ENCODE measurements around the gene RRAS2. TPM values are rescaled to one million over a fixed set of nuclear protein-coding genes. Genes with fewer than 3 reads are reported as not detected.
A peak's percentile ranks its signal among the peaks of the same experiment; 100 is the strongest.

The RRAS2 gene
- total RNA-seq, 2 donors from 2014 or later = 75.1 to 99.7 TPM

GRCh38 chr11:14335712-14336111, 23.3 kb downstream of the RRAS2 start:
- no peak for TF ChIP-seq CTCF (conservative IDR thresholded peaks at IDR 0.05)
- Histone ChIP-seq H3K4me1 (ENCODE audit: control insufficient read depth, insufficient read depth, low read length) (no peaks in the 10 kb centered on the region), H3K4me3 (ENCODE audit: low read length) (no peak overlapping the region), H3K9ac (ENCODE audit: extremely low read depth, low read length, poor library complexity, severe bottlenecking) (no peak overlapping the region), H3K27ac (ENCODE audit: low read depth, low read length) (no peak overlapping the region), H3K36me3 (ENCODE audit: control insufficient read depth, insufficient read depth, low read length) (no peaks in the 10 kb centered on the region), H3K9me3 (ENCODE audit: control insufficient read depth, low read length) (peaks cover 14% of the 10 kb centered on the region), H3K27me3 (ENCODE audit: control insufficient read depth, insufficient read depth, low read length, poor library complexity, severe bottlenecking) (no peaks in the 10 kb centered on the region)
- DNase-seq = no peak
- peaks cover 8% of the 10 kb centered on the region for H3K36me3 Mint-ChIP-seq (ENCODE audit: low read depth)
- H3K9me3 Mint-ChIP-seq = peaks cover 9% of the 10 kb centered on the region
- peak overlapping the region; percentile 50 for H3K27ac Mint-ChIP-seq
- peaks cover 26% of the 10 kb centered on the region for H3K4me1 Mint-ChIP-seq
- 93% methylated on average over 1 of the region's 1 CpG; no CpG with 5 or more reads in 1 of the 2 experiments for WGBS, 2 experiments (ENCODE audit: insufficient coverage in 1 of 2, insufficient read length in 1 of 2)
- no peaks in the 10 kb centered on the region for H3K27me3 Mint-ChIP-seq (ENCODE audit: insufficient read depth)
- no peak overlapping the region for H3K4me3 Mint-ChIP-seq

GRCh38 chr11:14334893-14335292, 24.1 kb downstream of the RRAS2 start:
- Histone ChIP-seq H3K36me3 (ENCODE audit: control insufficient read depth, insufficient read depth, low read length) (no peaks in the 10 kb centered on the region), H3K4me1 (ENCODE audit: control insufficient read depth, insufficient read depth, low read length) (no peaks in the 10 kb centered on the region), H3K27me3 (ENCODE audit: control insufficient read depth, insufficient read depth, low read length, poor library complexity, severe bottlenecking) (no peaks in the 10 kb centered on the region), H3K9ac (ENCODE audit: extremely low read depth, low read length, poor library complexity, severe bottlenecking) (no peak overlapping the region), H3K27ac (ENCODE audit: low read depth, low read length) (no peak overlapping the region), H3K4me3 (ENCODE audit: low read length) (no peak overlapping the region), H3K9me3 (ENCODE audit: control insufficient read depth, low read length) (peaks cover 14% of the 10 kb centered on the region)
- Mint-ChIP-seq H3K36me3 (ENCODE audit: low read depth) (peaks cover 8% of the 10 kb centered on the region), H3K27ac (peak overlapping the region; percentile 0), H3K4me3 (no peak overlapping the region), H3K9me3 (peaks cover 9% of the 10 kb centered on the region), H3K4me1 (peaks cover 26% of the 10 kb centered on the region), H3K27me3 (ENCODE audit: insufficient read depth) (no peaks in the 10 kb centered on the region)
- DNase-seq = no peak
- WGBS, 2 experiments (ENCODE audit: insufficient coverage in 1 of 2, insufficient read length in 1 of 2) = 95% methylated on average over 2 of the region's 2 CpGs
- TF ChIP-seq CTCF (conservative IDR thresholded peaks at IDR 0.05) = no peak

- DNase-seq = no peak
- H3K27ac ChIP-seq (ENCODE audit: low read depth, low read length) = no peak overlapping the region
- no peak overlapping the region for H3K9ac ChIP-seq (ENCODE audit: extremely low read depth, low read length, poor library complexity, severe bottlenecking)
- Mint-ChIP-seq H3K9me3 (peaks cover 9% of the 10 kb centered on the region), H3K36me3 (ENCODE audit: low read depth) (peaks cover 8% of the 10 kb centered on the region), H3K4me1 (peaks cover 26% of the 10 kb centered on the region), H3K27ac (no peak overlapping the region), H3K4me3 (no peak overlapping the region), H3K27me3 (ENCODE audit: insufficient read depth) (no peaks in the 10 kb centered on the region)
- TF ChIP-seq CTCF (conservative IDR thresholded peaks at IDR 0.05) = no peak
- H3K4me1 ChIP-seq (ENCODE audit: control insufficient read depth, insufficient read depth, low read length) = no peaks in the 10 kb centered on the region
- peaks cover 14% of the 10 kb centered on the region for H3K9me3 ChIP-seq (ENCODE audit: control insufficient read depth, low read length)
- no peaks in the 10 kb centered on the region for H3K27me3 ChIP-seq (ENCODE audit: control insufficient read depth, insufficient read depth, low read length, poor library complexity, severe bottlenecking)
- H3K36me3 ChIP-seq (ENCODE audit: control insufficient read depth, insufficient read depth, low read length) = no peaks in the 10 kb centered on the region
- no peak overlapping the region for H3K4me3 ChIP-seq (ENCODE audit: low read length)
- WGBS, 2 experiments (ENCODE audit: insufficient coverage in 1 of 2, insufficient read length in 1 of 2) = 100% methylated on average over 1 of the region's 1 CpG; no CpG with 5 or more reads in 1 of the 2 experiments
Observed at GRCh38 chr11:14334192-14334591, 24.8 kb downstream of the RRAS2 start.
